NT2/D1 (cell line): ENCODE results near the gene DYNC2H1.

Experiments
- DNase-seq: peaks from one replicate; pipeline ENCODE4 v3.0.0-alpha.2; 2011; ENCODE audit warnings: low read depth, low spot score
- H3K27me3 ChIP-seq: 2 replicates; pipeline ENCODE4 v1.6.0; 2011; ENCODE audit warnings: mild to moderate bottlenecking; ENCODE audit not compliant: insufficient read length, insufficient read depth
- H3K36me3 ChIP-seq: 2 replicates; pipeline ENCODE4 v1.6.1; 2011; ENCODE audit warnings: mild to moderate bottlenecking, low read length, mixed read lengths; ENCODE audit not compliant: insufficient read depth, insufficient read length
- H3K4me1 ChIP-seq: 2 replicates; pipeline ENCODE4 v1.5.1; 2011; ENCODE audit not compliant: insufficient read depth, insufficient read length
- H3K4me3 ChIP-seq: 2 replicates; pipeline ENCODE4 v1.5.1; 2011; ENCODE audit warnings: low read depth; ENCODE audit not compliant: insufficient read length
- H3K9ac ChIP-seq: 2 replicates; pipeline ENCODE4 v1.6.0; 2011; ENCODE audit warnings: low read depth; ENCODE audit not compliant: insufficient read length
- H3K9me3 ChIP-seq: 2 replicates; pipeline ENCODE4 v1.5.1; 2011; ENCODE audit warnings: mild to moderate bottlenecking, low read length; ENCODE audit not compliant: insufficient read depth
- SUZ12 ChIP-seq: IDR thresholded peaks from 2 replicates; pipeline ENCODE4 v1.6.1; 2011; ENCODE audit not compliant: insufficient read length, insufficient read depth; ENCODE audit errors: extremely low read depth
- YY1 ChIP-seq: IDR thresholded peaks from 2 replicates; pipeline ENCODE4 v1.6.1; 2011; ENCODE audit not compliant: insufficient read length, insufficient read depth
- ZNF274 ChIP-seq: IDR thresholded peaks from 2 replicates; pipeline ENCODE4 v1.6.1; 2011; ENCODE audit warnings: mild to moderate bottlenecking, low read depth, low read length

The DYNC2H1 gene

DNA sequence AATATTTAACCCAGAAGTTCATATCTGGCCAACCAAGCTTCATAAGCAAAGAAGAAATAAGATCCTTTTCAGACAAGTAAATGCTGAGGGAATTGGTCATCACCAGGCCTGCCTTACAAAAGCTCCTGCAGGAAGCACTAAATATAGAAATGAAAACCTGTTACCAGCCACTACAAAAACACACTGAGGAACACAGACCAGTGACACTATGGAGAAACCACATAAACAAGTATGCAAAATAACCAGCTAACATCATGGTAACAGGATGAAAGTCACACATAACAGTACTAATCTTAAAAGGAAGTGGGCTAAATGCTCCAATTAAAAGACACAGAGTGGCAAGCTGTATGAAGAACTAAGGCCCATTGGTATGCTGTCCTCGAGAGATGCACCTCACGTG lies 311.4 kb downstream of the DYNC2H1 start:
- H3K36me3 ChIP-seq = no peaks in the 10 kb centered on the region
- no peak overlapping the region for H3K9ac ChIP-seq
- no peaks in the 10 kb centered on the region for H3K4me1 ChIP-seq
- H3K9me3 ChIP-seq = no peaks in the 10 kb centered on the region
- H3K27me3 ChIP-seq = no peaks in the 10 kb centered on the region
- no peak for DNase-seq
- no peak for TF ChIP-seq YY1
- TF ChIP-seq SUZ12 = no peak
- no peak for TF ChIP-seq ZNF274
- H3K4me3 ChIP-seq = no peak overlapping the region

GRCh38 chr11:103433386-103434072 lies 324.3 kb downstream of the DYNC2H1 start:
- no peak for DNase-seq
- no peak for TF ChIP-seq SUZ12
- no peak for TF ChIP-seq ZNF274
- no peak for TF ChIP-seq YY1
- H3K27me3 ChIP-seq = no peaks in the 10 kb centered on the region
- no peaks in the 10 kb centered on the region for H3K36me3 ChIP-seq
- H3K9ac ChIP-seq = no peak overlapping the region
- no peaks in the 10 kb centered on the region for H3K9me3 ChIP-seq
- no peak overlapping the region for H3K4me3 ChIP-seq
- H3K4me1 ChIP-seq = no peaks in the 10 kb centered on the region

DNA sequence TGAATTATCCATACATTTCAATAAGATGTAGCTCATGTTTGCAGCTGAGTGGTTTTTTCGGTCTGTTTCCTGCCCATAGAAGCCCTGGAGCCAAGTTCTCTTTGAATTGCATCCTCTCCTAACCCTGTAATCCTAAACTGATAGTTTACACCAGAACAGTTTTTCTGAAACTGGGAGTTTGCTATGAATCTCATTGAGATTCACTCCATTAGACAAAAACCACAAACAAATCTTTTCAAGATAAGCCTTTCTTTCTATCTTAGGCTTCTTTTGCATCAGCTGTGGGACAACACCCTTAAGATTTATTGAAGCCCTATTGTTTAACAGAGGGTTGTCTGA lies 324.8 kb downstream of the DYNC2H1 start:
- Histone ChIP-seq H3K9ac (no peak overlapping the region), H3K9me3 (no peaks in the 10 kb centered on the region), H3K4me1 (no peaks in the 10 kb centered on the region), H3K4me3 (no peak overlapping the region), H3K36me3 (no peaks in the 10 kb centered on the region), H3K27me3 (no peaks in the 10 kb centered on the region)
- no peak for DNase-seq
- no peak for TF ChIP-seq ZNF274
- no peak for TF ChIP-seq YY1
- no peak for TF ChIP-seq SUZ12

DNA sequence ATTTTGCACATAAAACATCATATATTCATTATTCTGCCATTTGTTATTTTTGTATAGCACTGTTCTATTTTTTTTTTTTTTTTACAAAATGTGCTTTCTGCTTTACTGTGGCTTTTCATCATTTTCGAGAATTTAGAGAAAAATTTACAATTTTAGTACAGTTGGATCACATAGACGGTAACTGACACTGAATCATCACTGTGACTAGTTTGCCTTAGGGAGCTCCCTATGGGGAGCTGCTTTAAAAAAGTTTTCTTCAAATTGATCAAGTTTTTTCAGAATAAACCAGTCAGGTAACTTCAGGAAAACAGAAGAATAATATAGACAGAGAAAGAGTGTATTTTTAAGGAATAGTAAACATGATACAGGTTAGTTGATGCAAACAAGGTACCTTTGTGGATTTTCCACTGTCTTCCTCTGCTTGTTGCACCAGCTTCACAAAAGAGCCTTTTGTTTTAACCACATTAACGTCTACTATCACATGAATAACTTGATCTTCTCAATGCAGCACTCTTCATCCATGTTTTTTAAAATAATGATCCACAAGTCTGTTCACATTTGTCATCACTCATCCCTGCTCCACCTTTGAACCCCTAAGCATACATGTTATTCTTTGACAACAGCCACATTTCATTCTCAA lies 327.0 kb downstream of the DYNC2H1 start:
- no peak for TF ChIP-seq YY1
- no peak for TF ChIP-seq SUZ12
- no peak for TF ChIP-seq ZNF274
- DNase-seq = no peak
- H3K27me3 ChIP-seq = no peaks in the 10 kb centered on the region
- no peak overlapping the region for H3K4me3 ChIP-seq
- no peaks in the 10 kb centered on the region for H3K9me3 ChIP-seq
- H3K9ac ChIP-seq = no peak overlapping the region
- no peaks in the 10 kb centered on the region for H3K36me3 ChIP-seq
- H3K4me1 ChIP-seq = no peaks in the 10 kb centered on the region

DNA sequence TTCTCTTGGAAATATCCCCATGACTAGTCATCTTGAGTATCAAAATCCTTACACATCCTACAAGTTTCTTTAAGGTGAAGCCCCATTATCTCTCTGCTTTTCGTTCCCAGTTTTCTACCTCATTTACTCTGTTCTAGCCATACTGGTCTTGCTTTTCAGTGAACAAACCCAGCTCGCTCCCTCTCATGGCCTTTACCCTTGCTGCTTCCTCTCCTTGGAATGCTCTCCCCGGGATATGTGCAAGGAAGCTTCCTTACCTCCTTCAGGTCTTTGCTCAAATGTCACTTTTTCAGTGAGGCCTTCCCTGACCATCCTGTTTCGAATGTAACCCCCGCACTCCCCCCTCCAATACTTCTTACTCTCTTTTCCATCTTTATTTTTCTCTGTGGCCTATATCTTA lies 331.8 kb downstream of the DYNC2H1 start:
- no peaks in the 10 kb centered on the region for H3K27me3 ChIP-seq
- no peak overlapping the region for H3K4me3 ChIP-seq
- no peaks in the 10 kb centered on the region for H3K4me1 ChIP-seq
- no peaks in the 10 kb centered on the region for H3K36me3 ChIP-seq
- no peaks in the 10 kb centered on the region for H3K9me3 ChIP-seq
- H3K9ac ChIP-seq = no peak overlapping the region
- TF ChIP-seq SUZ12 = no peak
- no peak for TF ChIP-seq ZNF274
- no peak for TF ChIP-seq YY1
- no peak for DNase-seq

DNA sequence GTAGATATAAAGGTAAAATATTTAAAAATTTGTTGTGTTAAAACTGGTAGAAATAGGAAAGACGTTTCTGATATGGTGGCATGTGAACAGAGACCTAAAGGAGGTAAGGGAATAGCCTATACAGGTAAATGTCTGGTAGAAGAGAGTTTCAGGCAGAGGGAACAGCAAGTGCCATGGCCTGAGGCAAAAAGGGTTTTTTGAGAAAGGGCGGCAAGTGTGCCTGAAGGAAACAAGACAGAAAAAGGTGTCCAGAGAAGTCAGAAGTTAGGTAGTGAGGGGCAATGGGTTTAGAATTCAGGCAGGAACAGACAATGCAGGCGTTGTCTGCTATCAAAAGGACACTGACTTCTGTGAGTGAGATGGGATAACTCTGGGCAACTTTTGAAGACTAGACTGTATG lies 339.7 kb downstream of the DYNC2H1 start:
- TF ChIP-seq SUZ12 (no peak), YY1 (no peak), ZNF274 (no peak)
- Histone ChIP-seq H3K9ac (no peak overlapping the region), H3K4me3 (no peak overlapping the region), H3K9me3 (no peaks in the 10 kb centered on the region), H3K4me1 (no peaks in the 10 kb centered on the region), H3K36me3 (no peaks in the 10 kb centered on the region), H3K27me3 (no peaks in the 10 kb centered on the region)
- DNase-seq = no peak

- Histone ChIP-seq H3K36me3 (no peaks in the 10 kb centered on the region), H3K4me3 (no peak overlapping the region), H3K27me3 (no peaks in the 10 kb centered on the region), H3K9ac (no peak overlapping the region), H3K9me3 (no peaks in the 10 kb centered on the region), H3K4me1 (no peaks in the 10 kb centered on the region)
- TF ChIP-seq ZNF274 (no peak), SUZ12 (no peak)
- DNase-seq = no peak
Measured at GRCh38 chr11:103450241-103450640, 341.0 kb downstream of the DYNC2H1 start.

DNA sequence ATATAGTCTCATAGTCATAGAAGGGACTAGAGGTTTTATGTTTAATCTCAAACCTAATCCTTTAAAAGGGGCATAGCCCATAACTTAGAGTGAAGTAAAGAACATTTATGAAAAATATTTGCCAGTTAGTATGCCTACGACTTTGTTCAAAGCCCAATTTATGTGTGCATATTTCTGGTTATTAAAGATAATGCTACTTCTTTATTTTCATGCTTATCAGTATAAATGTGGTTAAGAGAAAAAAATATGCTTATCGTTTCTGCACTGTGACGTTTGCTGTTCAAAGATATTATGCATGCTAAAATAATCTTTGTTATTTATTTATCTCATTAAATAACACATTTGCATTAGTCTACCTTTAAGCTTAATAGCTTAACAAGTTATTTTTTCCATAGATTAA lies 343.9 kb downstream of the DYNC2H1 start:
- Histone ChIP-seq H3K4me3 (no peak overlapping the region), H3K9ac (no peak overlapping the region), H3K4me1 (no peaks in the 10 kb centered on the region), H3K27me3 (no peaks in the 10 kb centered on the region), H3K36me3 (no peaks in the 10 kb centered on the region), H3K9me3 (no peaks in the 10 kb centered on the region)
- TF ChIP-seq ZNF274 (no peak), YY1 (no peak), SUZ12 (no peak)
- DNase-seq = no peak
